HG03196 (cell line): Measurements from ENCODE around the gene LYL1.

ENCODE experiments used
- ATAC-seq: cut with Tn5 transposase; IDR thresholded peaks from one replicate; pipeline ENCODE4 v1.9.1; 2021; ENCODE audit not compliant: unreplicated experiment

LYL1 gene

GRCh38 chr19:13109361-13110098 is 6.9 kb upstream of the LYL1 start:
- no peak for ATAC-seq

- ATAC-seq = no peak
Observed at GRCh38 chr19:13104848-13105711, 2.4 kb upstream of the LYL1 start.

- peak; percentile 33 for ATAC-seq
Observed at GRCh38 chr19:13104360-13104847, 1.7 kb upstream of the LYL1 start.

GRCh38 chr19:13103581-13104359 is 1.1 kb upstream of the LYL1 start:
- ATAC-seq = no peak

GRCh38 chr19:13102416-13102665 is 317 bp downstream of the LYL1 start:
- no peak for ATAC-seq

- no peak for ATAC-seq
Observed at GRCh38 chr19:13101590-13102415, 855 bp downstream of the LYL1 start.

- no peak for ATAC-seq
Observed at GRCh38 chr19:13100841-13101589, 1.6 kb downstream of the LYL1 start.

- no peak for ATAC-seq
Observed at GRCh38 chr19:13100031-13100588, 2.5 kb downstream of the LYL1 start.

GRCh38 chr19:13099073-13099999 is 3.3 kb downstream of the LYL1 start:
- no peak for ATAC-seq

- ATAC-seq = no peak
Observed at GRCh38 chr19:13098277-13099072, 4.2 kb downstream of the LYL1 start.

- ATAC-seq = no peak
Observed at GRCh38 chr19:13097463-13098258, 5.0 kb downstream of the LYL1 start.

- ATAC-seq = no peak
Observed at GRCh38 chr19:13097033-13097462, 5.6 kb downstream of the LYL1 start.

GRCh38 chr19:13095934-13096927 is 6.4 kb downstream of the LYL1 start:
- ATAC-seq = no peak

- no peak for ATAC-seq
Observed at GRCh38 chr19:13095393-13095784, 7.3 kb downstream of the LYL1 start.

GRCh38 chr19:13094771-13095392 is 7.8 kb downstream of the LYL1 start:
- ATAC-seq = no peak
